AG09309 (cell line): Measurements from ENCODE around the gene USP36.
"Not testable (repeated sequence)": the region's sequence is repeated elsewhere in the genome, so short reads cannot be mapped to it uniquely, and the experiment has no call there.

Source experiments
- DNase-seq: peaks from one replicate; pipeline ENCODE4 v3.0.0-alpha.2; 2010; ENCODE audit warnings: low read depth
- H3K4me3 ChIP-seq: 2 replicates; pipeline ENCODE4 v1.5.1; 2011; ENCODE audit warnings: mild to moderate bottlenecking, low read depth, low read length, moderate library complexity; ENCODE audit not compliant: control insufficient read depth
- CTCF ChIP-seq: IDR thresholded peaks from 2 replicates; pipeline ENCODE4 v1.5.1; 2011; ENCODE audit warnings: mild to moderate bottlenecking, low read depth, low read length, inconsistent platforms; ENCODE audit not compliant: insufficient read depth, control insufficient read depth; ENCODE audit errors: missing control alignments

USP36 gene

GRCh38 chr17:78784352-78784751, 56.3 kb downstream of the USP36 start:
- H3K4me3 ChIP-seq: no peak overlapping the region
- TF ChIP-seq CTCF: no peak
- DNase-seq: no peak

- no peak for TF ChIP-seq CTCF
- H3K4me3 ChIP-seq: no peak overlapping the region
- DNase-seq: no peak
Observed at GRCh38 chr17:78783711-78784324, 56.8 kb downstream of the USP36 start.

GRCh38 chr17:78781893-78782304, 58.7 kb downstream of the USP36 start, which contains the start of gene CYTH1:
Gene CYTH1, minus strand, starts transcription at chr17:78782273. Its CDS starts 50 bp downstream, at chr17:78782223.
- DNase-seq: no peak
- H3K4me3 ChIP-seq: peak within 1 kb of the TSS; percentile 74

GRCh38 chr17:78781104-78781892, 59.3 kb downstream of the USP36 start:
- DNase-seq: no peak
- peak overlapping the region; percentile 66 for H3K4me3 ChIP-seq
- no peak for TF ChIP-seq CTCF

More at GRCh38 chr17:78781893-78782304, 58.7 kb downstream of the USP36 start, which contains the start of gene CYTH1:
- TF ChIP-seq CTCF: no peak

GRCh38 chr17:78780335-78780734, 60.3 kb downstream of the USP36 start:
- H3K4me3 ChIP-seq: no peak overlapping the region
- DNase-seq: no peak
- no peak for TF ChIP-seq CTCF

GRCh38 chr17:78779850-78780249, 60.8 kb downstream of the USP36 start:
- no peak overlapping the region for H3K4me3 ChIP-seq
- TF ChIP-seq CTCF: no peak
- no peak for DNase-seq

GRCh38 chr17:78779286-78779651, 61.3 kb downstream of the USP36 start:
- H3K4me3 ChIP-seq, DNase-seq: not testable (repeated sequence)
